Measurements from ENCODE around the gene LMO1.

The LMO1 gene

DNA sequence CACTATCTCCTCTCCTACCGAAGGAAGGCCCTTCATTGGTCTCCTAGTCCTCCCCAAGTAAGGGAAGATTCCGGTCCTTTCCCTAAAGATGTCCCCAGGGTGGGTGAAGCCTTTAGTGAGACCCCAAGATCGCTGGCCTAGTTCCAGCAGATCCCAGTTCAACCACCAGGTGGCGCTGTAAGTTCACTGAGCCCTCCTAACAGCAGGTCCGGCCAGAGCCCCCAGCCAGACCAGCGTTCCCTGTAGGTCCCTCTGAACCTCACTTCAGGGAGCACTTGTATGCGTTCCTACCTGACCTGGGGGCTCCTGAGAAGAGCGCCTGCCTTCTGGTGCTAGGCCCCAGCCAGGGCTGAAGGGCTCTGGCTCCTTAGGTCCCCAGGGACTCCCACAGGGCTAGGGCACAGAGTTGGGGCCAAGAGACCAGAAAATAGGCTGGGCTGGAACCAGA lies 38.1 kb downstream of the LMO1 start:
- DNase-seq: peak; percentile 88

DNA sequence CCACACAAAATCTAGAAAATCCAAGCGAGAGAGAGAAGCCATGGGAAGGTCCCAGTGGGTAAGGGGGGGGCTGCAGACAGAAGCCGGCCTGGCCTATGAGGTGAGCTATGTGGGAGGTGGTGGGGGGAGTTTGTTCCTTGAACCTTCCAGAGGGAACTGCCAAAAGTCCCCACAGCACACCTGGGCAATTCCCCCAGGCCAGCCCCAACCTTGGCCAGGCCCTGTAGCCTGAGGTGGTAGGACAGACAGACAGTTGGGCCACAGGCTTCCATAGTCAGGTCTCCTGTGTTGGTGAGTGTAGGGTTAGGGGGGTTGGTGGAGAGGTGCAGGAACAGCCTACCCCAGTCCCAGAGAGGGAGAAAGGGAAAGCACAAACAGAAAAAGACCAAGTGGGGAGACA lies 39.0 kb downstream of the LMO1 start:
- no peak for DNase-seq

DNA sequence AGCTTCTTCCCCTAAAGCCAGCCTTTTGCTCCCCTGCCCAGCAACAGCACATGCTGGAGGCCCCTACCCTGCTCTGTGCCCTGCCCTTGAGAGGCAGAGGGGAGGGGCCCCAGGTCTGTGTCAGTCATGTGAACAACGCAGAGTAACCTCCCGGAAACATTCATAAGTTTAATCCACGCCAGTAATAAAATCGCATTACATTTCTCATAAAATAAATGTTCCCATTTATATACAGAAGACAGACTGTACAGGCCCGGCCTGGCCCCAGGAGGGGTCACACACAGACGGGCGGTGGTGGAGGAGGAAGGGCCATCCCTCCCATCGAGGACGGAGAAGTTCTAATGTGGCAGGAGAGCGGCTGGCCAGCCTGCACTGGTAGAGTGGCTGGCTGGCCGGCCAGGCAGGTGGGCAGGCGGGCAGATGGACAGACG lies 39.5 kb downstream of the LMO1 start:
- no peak for DNase-seq

DNA sequence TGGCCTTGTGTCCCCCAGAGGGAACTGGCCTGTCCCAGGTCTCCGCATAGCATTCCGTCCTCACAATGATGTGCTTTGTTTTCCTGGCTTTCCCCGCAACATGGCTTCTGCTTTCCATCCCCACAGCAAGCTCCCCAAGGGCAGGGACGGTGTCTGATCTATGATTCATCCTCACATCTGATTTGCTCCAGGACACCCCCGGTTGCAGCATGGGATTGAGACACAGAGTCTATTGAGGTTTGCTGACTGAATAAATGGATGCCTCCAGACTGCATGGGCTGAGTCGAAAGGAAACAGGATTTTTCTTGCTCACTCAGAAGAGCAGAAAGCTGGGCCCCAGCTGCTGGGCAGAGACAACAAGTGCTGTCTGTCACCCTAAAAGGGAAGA lies 40.2 kb downstream of the LMO1 start:
- DNase-seq: no peak

DNA sequence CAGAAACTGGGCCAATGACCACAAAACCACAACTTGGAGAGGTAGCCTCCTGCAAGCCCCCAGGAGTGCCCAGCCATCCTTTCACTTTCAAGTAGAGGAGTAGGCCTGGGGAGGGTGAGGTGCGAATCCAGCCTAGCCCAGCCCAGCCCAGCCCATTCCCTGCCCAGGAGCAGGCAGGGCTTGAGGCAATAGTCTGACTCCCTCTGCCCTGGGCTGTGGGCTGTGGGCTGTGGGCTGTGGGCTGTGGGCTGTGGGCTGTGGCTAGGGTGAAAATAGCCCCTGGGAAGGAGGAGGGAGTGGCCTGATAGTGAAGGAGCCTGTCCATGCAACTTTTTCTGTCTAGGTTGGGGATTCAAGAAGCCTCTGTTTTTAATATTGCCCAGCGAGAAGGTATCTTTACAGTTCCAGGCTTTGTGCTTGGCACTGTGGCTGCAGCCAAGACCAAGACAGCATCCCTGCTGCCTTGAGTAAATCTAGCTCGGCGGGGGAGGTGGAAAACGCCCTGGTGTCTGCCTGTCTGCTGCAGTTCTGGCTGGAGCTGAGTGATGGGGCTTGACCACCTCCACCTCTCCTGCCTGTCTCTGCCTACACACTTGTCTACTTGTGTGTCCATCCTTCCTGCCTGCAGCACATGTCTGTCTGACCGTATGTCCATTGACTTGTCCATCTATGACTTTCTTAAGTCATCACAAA lies 40.7 kb downstream of the LMO1 start:
- DNase-seq: peak; percentile 46

DNA sequence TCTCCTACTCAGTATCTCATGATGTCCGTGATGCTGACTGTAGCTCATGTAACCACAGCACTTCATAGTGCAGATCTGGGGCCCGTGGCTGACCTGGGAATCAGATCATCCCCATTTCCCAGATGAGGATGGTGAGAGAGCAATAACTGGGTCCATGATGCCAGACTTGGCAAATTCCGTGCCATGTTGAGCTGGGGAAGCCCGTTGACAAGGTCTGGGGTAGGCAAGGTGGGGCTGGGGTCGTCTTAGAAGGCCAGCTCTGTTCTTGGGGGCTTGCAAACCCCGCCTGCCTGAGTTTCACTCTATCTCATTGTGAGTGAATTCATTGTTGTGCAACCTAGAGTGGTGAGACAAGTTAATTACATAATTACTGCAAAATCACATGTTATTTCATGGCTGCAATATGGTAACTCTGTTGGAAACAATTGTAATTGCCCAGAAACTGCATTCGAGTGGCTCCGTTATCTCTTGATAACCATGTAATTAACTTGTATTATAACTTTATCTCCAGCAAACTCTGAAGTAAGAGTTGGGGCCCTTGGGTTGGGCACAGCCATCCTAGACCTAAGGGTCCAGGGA lies 41.7 kb downstream of the LMO1 start:
- DNase-seq: no peak

DNA sequence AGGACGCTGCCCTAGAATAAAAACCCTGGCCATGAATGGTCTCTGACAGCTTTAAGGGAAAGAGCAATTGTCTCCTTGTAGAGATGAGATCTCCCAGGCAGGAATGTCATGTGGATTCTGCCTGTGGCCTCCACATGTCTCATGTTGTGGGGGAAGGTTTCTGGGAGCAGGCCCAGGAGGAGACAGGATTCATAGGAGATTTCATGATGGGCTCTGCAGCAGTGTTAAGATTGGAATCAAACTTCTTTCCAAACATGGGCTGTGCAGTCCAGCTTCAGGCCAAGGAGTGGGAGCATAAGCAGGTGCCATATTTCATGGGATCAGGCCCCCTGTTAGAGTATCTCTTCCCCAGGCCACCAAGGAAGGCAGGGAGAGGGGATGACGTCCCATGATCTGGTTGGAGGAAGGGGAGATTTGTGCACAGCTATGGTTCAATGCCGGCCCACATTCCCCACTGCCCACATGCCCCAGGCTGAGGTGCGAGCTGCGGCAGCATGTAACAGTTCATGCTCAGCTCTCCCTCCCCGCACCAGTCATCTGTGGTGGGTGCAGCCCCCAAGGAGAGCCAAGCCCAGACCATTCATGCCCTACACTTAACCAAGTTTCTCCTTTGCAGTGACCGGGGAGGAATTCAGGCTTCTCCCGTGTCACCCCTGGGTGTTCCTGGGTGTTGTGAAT lies 42.5 kb downstream of the LMO1 start:
- DNase-seq: no peak

DNA sequence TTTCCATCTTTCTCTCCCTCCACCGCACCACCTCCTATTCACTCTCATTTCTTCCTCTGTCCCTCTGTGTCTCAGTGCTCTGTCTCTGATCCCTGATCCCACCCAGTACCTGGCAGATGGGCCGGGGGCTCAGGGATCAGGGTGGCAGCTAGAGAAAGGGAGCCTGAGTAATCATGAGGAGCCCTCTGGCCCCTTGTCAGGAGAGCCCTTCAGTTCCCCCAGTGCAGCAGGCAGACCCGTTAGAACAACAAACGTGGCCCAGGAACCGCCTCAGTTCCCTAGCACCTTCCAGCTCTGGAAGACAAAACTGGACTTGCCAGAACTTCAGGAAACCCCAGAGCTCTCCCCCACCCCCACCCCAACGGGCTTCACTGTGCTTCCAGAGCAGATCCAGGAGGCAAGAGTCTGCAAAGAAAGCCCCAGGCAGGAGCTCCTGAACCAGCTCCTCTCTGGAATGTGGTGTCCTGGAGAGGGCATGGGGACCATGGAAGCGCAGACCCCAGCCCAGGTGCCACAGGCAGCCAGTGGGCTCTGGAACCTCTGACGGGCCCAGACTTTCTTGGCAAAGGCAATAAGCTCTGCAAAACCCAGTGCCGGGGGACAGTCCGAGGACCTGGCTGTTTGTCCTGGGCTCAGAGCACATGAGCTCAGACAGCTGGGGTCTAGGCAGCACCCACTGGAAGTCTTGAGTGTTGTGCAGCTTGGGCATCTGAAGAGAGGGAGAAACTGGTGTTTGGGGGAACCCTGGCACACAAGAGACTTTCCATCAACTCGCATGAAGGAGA lies 43.2 kb downstream of the LMO1 start:
- DNase-seq: no peak

GRCh38 chr11:8219257-8220021 lies 44.2 kb downstream of the LMO1 start:
- DNase-seq: no peak

DNA sequence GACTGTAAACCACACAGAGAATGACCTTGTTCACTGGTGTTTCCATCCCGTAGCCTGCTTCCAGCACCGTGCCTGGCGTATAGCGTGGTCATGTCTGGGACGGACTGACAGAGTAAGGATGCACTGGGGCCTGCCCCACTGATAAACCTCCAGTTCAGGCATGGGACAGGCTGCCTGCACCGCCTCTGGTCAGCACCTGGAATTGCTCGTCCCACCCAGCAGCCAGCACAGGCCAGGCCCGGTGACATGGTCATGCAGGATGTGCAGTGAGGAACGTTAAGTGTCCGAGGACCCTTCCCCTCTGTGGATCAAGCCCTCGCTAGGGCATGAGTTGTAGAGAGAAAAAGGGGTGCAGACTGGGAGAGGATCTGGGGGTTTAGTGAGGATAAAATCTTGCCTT lies 44.8 kb downstream of the LMO1 start:
- DNase-seq: no peak

DNA sequence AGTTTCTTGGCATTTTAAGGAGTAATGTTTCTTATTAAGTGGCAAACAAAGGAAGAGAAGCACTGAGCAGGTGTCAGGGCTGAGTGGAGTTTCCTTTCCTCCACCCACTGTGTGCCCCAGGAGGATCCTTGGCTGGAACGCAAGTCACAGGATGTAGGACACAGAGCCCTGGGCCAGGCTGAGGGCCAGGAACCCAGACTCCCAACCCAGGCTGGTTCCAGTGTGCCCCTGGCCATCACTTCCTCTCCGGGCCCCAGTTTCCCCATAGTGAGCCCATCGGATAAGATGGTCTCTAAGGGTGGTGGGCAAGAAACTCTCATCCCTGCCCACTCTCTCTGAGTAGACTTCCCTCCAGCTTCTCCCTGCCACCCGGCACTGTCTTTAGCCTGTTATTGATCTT lies 45.3 kb downstream of the LMO1 start:
- DNase-seq: no peak

GRCh38 chr11:8217926-8218325 lies 45.8 kb downstream of the LMO1 start:
- DNase-seq: no peak

DNA sequence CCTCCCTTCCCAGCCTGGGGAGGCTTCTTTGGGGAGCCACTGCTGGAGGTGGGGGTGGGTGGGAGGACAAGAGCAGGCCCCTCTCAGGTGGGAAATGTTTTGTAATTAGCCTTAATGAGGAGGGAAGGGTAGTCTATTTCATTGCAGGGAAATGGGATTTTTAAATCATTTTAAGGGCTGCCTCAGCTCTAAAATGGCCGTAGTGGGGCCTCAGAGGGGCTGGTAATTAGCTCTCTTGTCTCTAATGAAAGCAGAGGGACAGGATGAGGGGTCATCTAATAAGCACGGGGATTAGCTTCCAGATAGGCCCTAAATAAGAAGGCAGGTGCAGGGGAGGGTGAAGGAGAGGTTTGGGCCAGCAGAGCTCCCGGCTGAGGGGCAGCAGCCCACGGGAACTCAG lies 46.5 kb downstream of the LMO1 start:
- no peak for DNase-seq

DNA sequence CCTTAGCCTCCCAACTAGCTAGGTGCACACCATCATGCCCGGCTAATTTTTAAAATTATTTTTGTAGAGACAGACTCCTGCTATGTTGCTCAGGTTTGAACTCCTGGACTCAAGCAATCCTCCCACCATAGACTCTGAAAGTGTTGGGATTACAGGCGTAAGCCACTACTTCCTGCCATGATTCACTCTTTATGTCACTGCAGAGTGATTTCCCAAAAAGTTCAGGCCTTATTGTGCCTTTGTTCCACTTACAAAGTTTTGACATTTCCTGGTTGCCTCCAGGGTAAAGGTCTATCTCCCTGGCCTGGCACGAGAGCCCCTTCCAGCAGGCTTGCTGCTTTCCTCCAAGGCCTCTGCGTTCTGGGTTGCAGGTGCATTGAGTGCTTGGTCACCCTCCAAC lies 50.3 kb downstream of the LMO1 start:
- DNase-seq: no peak

- DNase-seq: no peak
Measured at GRCh38 chr11:8209208-8209807, 54.4 kb downstream of the LMO1 start.

DNA sequence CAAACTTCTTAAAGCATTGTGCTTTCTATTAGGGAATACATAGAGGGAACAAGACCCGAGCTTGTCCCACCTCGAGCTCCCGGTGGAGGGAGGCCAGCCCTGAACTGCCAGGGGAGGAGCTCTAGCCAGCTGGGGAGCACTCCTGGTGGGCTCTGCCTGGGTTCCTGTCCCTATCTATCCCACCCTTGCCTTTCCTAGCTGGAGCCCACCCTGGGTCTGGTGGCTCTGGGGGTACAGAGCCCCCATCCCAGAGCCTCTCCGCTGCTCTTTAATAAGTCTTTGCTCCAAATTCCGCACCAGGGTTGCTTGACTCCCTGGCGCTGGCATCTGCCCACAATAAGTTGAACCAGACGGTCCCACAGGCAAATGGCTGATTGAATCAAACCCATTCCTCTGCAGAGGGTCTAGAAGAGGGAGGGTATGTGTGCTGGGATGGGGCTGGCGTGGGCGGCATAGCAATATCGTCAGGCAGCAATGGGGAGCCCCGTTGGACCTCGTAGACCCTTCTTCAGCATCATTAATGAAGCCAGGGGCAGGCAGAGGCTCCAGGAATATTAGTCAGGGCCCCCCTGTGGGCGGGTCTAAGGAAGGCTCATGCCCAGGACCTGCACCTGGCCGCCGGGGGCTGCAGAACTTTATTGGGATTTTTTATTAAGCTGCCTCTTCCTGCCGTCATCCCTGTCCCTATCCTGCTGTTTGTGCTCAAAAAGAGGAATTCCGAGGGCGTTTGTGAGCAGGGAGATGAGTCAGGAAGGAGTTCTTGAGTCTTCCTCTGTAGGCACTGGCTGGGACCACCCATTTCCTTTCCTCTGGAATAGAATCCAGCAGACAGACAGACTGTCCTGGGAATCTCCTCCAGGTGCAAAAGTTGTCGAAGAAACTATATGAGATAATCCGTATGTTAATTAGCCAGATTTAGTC lies 56.3 kb downstream of the LMO1 start:
- DNase-seq: no peak

GRCh38 chr11:8206251-8207079 lies 57.2 kb downstream of the LMO1 start:
- DNase-seq: peak; percentile 74

DNA sequence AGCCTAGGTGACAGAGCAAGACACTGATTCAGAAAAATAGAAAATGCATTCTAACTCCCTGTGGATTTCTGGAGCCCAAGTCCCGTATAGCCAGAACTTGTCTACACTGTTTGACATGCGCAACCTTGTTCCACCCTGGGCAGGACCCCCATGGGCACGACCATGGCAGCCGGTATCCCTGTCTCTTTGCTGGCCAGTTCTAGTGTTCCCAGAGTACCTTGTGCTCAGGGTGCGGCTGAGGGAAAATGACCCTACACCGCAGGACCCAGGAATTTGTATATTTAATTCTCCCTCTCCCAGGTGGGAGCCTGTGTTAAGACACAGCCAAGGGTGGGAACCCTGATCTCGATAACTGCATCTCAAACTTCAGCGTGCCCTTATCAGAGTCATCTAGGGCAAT lies 58.1 kb downstream of the LMO1 start:
- no peak for DNase-seq

DNA sequence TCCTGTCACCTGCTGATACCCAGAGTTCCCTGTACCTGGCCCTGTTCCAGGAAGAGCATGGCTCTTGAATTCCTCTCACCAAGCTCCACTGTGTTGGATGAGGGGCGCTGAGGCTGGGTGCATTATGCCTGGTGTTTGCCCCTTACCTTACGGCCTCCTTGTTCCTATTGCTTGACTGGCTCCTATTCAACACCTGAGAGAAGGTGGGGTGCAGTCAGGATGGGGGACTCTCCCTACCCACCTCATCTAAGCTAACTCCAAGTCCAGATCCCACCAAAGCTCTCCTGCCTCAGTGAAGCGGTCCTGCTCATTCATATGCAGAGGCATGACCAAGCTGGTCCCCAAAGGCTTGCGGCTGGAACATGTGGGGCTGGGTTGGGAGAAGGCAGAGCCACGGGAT lies 59.1 kb downstream of the LMO1 start:
- DNase-seq: no peak

- DNase-seq: no peak
Measured at GRCh38 chr11:8204025-8204424, 59.7 kb downstream of the LMO1 start.

- no peak for DNase-seq
Measured at GRCh38 chr11:8203414-8203715, 60.3 kb downstream of the LMO1 start.
